Activated naive CD4-positive, alpha-beta T cell treated with anti-CD3 and anti-CD28 coated beads for 36 hours (primary cell): ENCODE results near the gene CNIH2. TPM values are rescaled to one million over a fixed set of nuclear protein-coding genes. Genes with fewer than 3 reads are reported as not detected.

Source experiments
- CTCF ChIA-PET: fragments of 350-600 bp; sonication (Branson Sonifier 250); formaldehyde crosslinking; loops from one replicate; lab custom pipeline; 2021; ENCODE audit warnings: antibody characterized with exemption; lab: Charles Lee
- DNase-seq: peaks from one replicate; pipeline ENCODE4 v3.0.0-alpha.2; 2020
- H3K27ac Mint-ChIP-seq: one replicate; pipeline ENCODE4 v1.8.0; 2021; ENCODE audit warnings: mild to moderate bottlenecking, mixed read lengths
- H3K27me3 Mint-ChIP-seq: one replicate; pipeline ENCODE4 v1.8.0; 2021; ENCODE audit warnings: low read depth, mixed read lengths
- H3K36me3 Mint-ChIP-seq: one replicate; pipeline ENCODE4 v1.8.0; 2021; ENCODE audit warnings: low read depth, mixed read lengths
- H3K4me1 Mint-ChIP-seq: one replicate; pipeline ENCODE4 v1.8.0; 2021; ENCODE audit warnings: low read depth, mixed read lengths
- H3K4me3 Mint-ChIP-seq: one replicate; pipeline ENCODE4 v1.8.0; 2021; ENCODE audit warnings: mild to moderate bottlenecking, moderate library complexity, mixed read lengths
- H3K9me3 Mint-ChIP-seq: one replicate; pipeline ENCODE4 v1.8.0; 2021; ENCODE audit warnings: mixed read lengths
- intact Hi-C: fragments of 100-400 bp; cut with micrococcal nuclease; formaldehyde crosslinking; loops from one replicate; pipeline ENCODE4 v1.15.1; 2023
- total RNA-seq, 2 experiments: library from RNA; stranded (reverse); gene quantifications; one replicate each; pipeline ENCODE4 v1.2.3, GENCODE V29; 2021

The CNIH2 gene
- total RNA-seq, 2 experiments from 2014 or later: 1.2 to 1.6 TPM

- Mint-ChIP-seq H3K27ac (no peak overlapping the region), H3K27me3 (no peaks in the 10 kb centered on the region), H3K9me3 (no peaks in the 10 kb centered on the region), H3K4me1 (peaks cover 22% of the 10 kb centered on the region), H3K36me3 (peaks cover 23% of the 10 kb centered on the region), H3K4me3 (no peak overlapping the region)
- DNase-seq: no peak
- intact Hi-C loops: no loop called here
- CTCF ChIA-PET: no interaction called here
These were observed 15.8 kb upstream of the CNIH2 start for GRCh38 chr11:66262191-66262590.

- CTCF ChIA-PET: no interaction called here
- intact Hi-C loops: no loop called here
- Mint-ChIP-seq H3K4me3 (no peak overlapping the region), H3K36me3 (peaks cover 23% of the 10 kb centered on the region), H3K27me3 (no peaks in the 10 kb centered on the region), H3K4me1 (peaks cover 25% of the 10 kb centered on the region), H3K9me3 (no peaks in the 10 kb centered on the region), H3K27ac (no peak overlapping the region)
- no peak for DNase-seq
These were observed 15.3 kb upstream of the CNIH2 start for GRCh38 chr11:66262696-66263095.

- H3K36me3 Mint-ChIP-seq: peaks cover 23% of the 10 kb centered on the region
- no peak overlapping the region for H3K4me3 Mint-ChIP-seq
- no peak for DNase-seq
- CTCF ChIA-PET: interaction anchor here (0.6 to 1.2 kb wide), 2 partner anchors 16 to 45 kb away, joined by 3 to 4 read pairs; no protein-coding TSS in a partner anchor
- H3K27me3 Mint-ChIP-seq: no peaks in the 10 kb centered on the region
- no peaks in the 10 kb centered on the region for H3K9me3 Mint-ChIP-seq
- no peak overlapping the region for H3K27ac Mint-ChIP-seq
- peaks cover 27% of the 10 kb centered on the region for H3K4me1 Mint-ChIP-seq
- intact Hi-C loops: no loop called here
These were observed 14.7 kb upstream of the CNIH2 start for GRCh38 chr11:66263231-66263630.

GRCh38 chr11:66263785-66264184, 14.2 kb upstream of the CNIH2 start:
- DNase-seq: no peak
- H3K27me3 Mint-ChIP-seq: no peaks in the 10 kb centered on the region
- peaks cover 24% of the 10 kb centered on the region for H3K36me3 Mint-ChIP-seq
- CTCF ChIA-PET: interaction anchor here (0.6 to 1.2 kb wide), 2 partner anchors 16 to 46 kb away, joined by 3 to 4 read pairs; no protein-coding TSS in a partner anchor
- no peak overlapping the region for H3K27ac Mint-ChIP-seq
- peaks cover 23% of the 10 kb centered on the region for H3K4me1 Mint-ChIP-seq
- intact Hi-C loops: no loop called here
- H3K9me3 Mint-ChIP-seq: no peaks in the 10 kb centered on the region
- no peak overlapping the region for H3K4me3 Mint-ChIP-seq

GRCh38 chr11:66264383-66264782, 13.6 kb upstream of the CNIH2 start:
- H3K27me3 Mint-ChIP-seq: no peaks in the 10 kb centered on the region
- DNase-seq: no peak
- CTCF ChIA-PET: interaction anchor here (1.2 kb wide), 1 partner anchor 15 kb away, joined by 4 read pairs; no protein-coding TSS in a partner anchor
- no peak overlapping the region for H3K27ac Mint-ChIP-seq
- peaks cover 22% of the 10 kb centered on the region for H3K36me3 Mint-ChIP-seq
- H3K4me1 Mint-ChIP-seq: peaks cover 20% of the 10 kb centered on the region
- intact Hi-C loops: no loop called here
- H3K4me3 Mint-ChIP-seq: no peak overlapping the region
- no peaks in the 10 kb centered on the region for H3K9me3 Mint-ChIP-seq

GRCh38 chr11:66264914-66265313, 13.1 kb upstream of the CNIH2 start:
- intact Hi-C loops: loop anchor here (5.0 kb wide), 3 partner anchors 348 to 693 kb away; partner anchors contain the start of genes C11orf68, DRAP1, FAM89B and KAT5
- H3K4me1 Mint-ChIP-seq: peaks cover 21% of the 10 kb centered on the region
- peak; percentile 52 for DNase-seq
- no peaks in the 10 kb centered on the region for H3K9me3 Mint-ChIP-seq
- H3K27ac Mint-ChIP-seq: no peak overlapping the region
- H3K27me3 Mint-ChIP-seq: no peaks in the 10 kb centered on the region
- H3K36me3 Mint-ChIP-seq: peaks cover 20% of the 10 kb centered on the region
- CTCF ChIA-PET: interaction anchor here (0.6 to 1.0 kb wide), 2 partner anchors 15 to 312 kb away, joined by 3 read pairs; no protein-coding TSS in a partner anchor
- H3K4me3 Mint-ChIP-seq: no peak overlapping the region

- Mint-ChIP-seq H3K4me1 (peaks cover 24% of the 10 kb centered on the region), H3K9me3 (no peaks in the 10 kb centered on the region), H3K36me3 (peaks cover 17% of the 10 kb centered on the region), H3K4me3 (no peak overlapping the region), H3K27ac (no peak overlapping the region), H3K27me3 (no peaks in the 10 kb centered on the region)
- CTCF ChIA-PET: interaction anchor here (0.6 to 1.3 kb wide), 4 partner anchors 14 to 311 kb away, joined by 3 to 4 read pairs (median 3); no protein-coding TSS in a partner anchor
- no peak for DNase-seq
- intact Hi-C loops: loop anchor here (5.0 kb wide), 3 partner anchors 348 to 693 kb away; partner anchors contain the start of genes C11orf68, DRAP1, FAM89B and KAT5
These were observed 12.2 kb upstream of the CNIH2 start for GRCh38 chr11:66265531-66266377.

- Mint-ChIP-seq H3K27ac (no peak overlapping the region), H3K4me1 (peaks cover 26% of the 10 kb centered on the region)
These were observed 11.5 kb upstream of the CNIH2 start for GRCh38 chr11:66266378-66267038.

GRCh38 chr11:66267039-66267378, 11.0 kb upstream of the CNIH2 start:
- intact Hi-C loops: loop anchor here (1.0 to 5.0 kb wide), 5 partner anchors 45 to 695 kb away; partner anchors contain the start of genes C11orf68, DRAP1, FAM89B and KAT5
- Mint-ChIP-seq H3K36me3 (peaks cover 21% of the 10 kb centered on the region), H3K27me3 (no peaks in the 10 kb centered on the region), H3K27ac (peak overlapping the region; percentile 66), H3K4me3 (peak overlapping the region; percentile 95), H3K4me1 (peaks cover 26% of the 10 kb centered on the region), H3K9me3 (no peaks in the 10 kb centered on the region)
- DNase-seq: no peak
- CTCF ChIA-PET: interaction anchor here (1.1 to 1.3 kb wide), 2 partner anchors 16 to 142 kb away, joined by 3 to 4 read pairs; no protein-coding TSS in a partner anchor

More at GRCh38 chr11:66266378-66267038, 11.5 kb upstream of the CNIH2 start:
- Mint-ChIP-seq H3K36me3 (peaks cover 17% of the 10 kb centered on the region), H3K4me3 (peak overlapping the region; percentile 95), H3K9me3 (no peaks in the 10 kb centered on the region), H3K27me3 (no peaks in the 10 kb centered on the region)
- CTCF ChIA-PET: interaction anchor here (1.1 to 1.3 kb wide), 2 partner anchors 16 to 142 kb away, joined by 3 to 4 read pairs; no protein-coding TSS in a partner anchor
- intact Hi-C loops: loop anchor here (1.0 to 5.0 kb wide), 5 partner anchors 44 to 694 kb away; partner anchors contain the start of genes C11orf68, DRAP1, FAM89B and KAT5
- DNase-seq: no peak

- peak overlapping the region; percentile 95 for H3K27ac Mint-ChIP-seq
- H3K36me3 Mint-ChIP-seq: peaks cover 24% of the 10 kb centered on the region
- CTCF ChIA-PET: interaction anchor here (1.2 kb wide), 1 partner anchor 45 kb away, joined by 3 read pairs; no protein-coding TSS in a partner anchor
- H3K27me3 Mint-ChIP-seq: no peaks in the 10 kb centered on the region
- H3K9me3 Mint-ChIP-seq: no peaks in the 10 kb centered on the region
- peaks cover 26% of the 10 kb centered on the region for H3K4me1 Mint-ChIP-seq
- intact Hi-C loops: loop anchor here (1.0 to 5.0 kb wide), 11 partner anchors 11 to 695 kb away; partner anchors contain the start of genes BANF1, C11orf68, CCDC85B and CNIH2
- peak; percentile 90 for DNase-seq
- peak overlapping the region; percentile 95 for H3K4me3 Mint-ChIP-seq
These were observed 10.4 kb upstream of the CNIH2 start for GRCh38 chr11:66267379-66268243.
